Tibial nerve (tissue), 4 donors: ENCODE results near the gene RBMS3.

ENCODE experiments used
- CTCF ChIP-seq, 5 experiments: fragments of 200-600 bp in 3 of 5; fragments of 450-650 bp in 2 of 5; sonication (generic) in 3 of 5; IDR thresholded peaks; one replicate each; pipeline ENCODE4 v1.5.1; 2016 to 2019; ENCODE audit warnings: antibody characterized with exemption in 5 of 5, mild to moderate bottlenecking in 3 of 5, moderate library complexity in 2 of 5
- EP300 ChIP-seq, 2 donors: sonication (generic); formaldehyde crosslinking; IDR thresholded peaks; one replicate each; pipeline ENCODE4 v1.6.1; 2017; ENCODE audit warnings: antibody characterized with exemption in 2 of 2, mild to moderate bottlenecking in 1 of 2
- POLR2A ChIP-seq, 2 donors: fragments of 450-650 bp; IDR thresholded peaks; one replicate each; pipeline ENCODE4 v1.6.1; 2017; ENCODE audit warnings: antibody characterized with exemption in 2 of 2, mild to moderate bottlenecking in 2 of 2, moderate library complexity in 2 of 2

DNA sequence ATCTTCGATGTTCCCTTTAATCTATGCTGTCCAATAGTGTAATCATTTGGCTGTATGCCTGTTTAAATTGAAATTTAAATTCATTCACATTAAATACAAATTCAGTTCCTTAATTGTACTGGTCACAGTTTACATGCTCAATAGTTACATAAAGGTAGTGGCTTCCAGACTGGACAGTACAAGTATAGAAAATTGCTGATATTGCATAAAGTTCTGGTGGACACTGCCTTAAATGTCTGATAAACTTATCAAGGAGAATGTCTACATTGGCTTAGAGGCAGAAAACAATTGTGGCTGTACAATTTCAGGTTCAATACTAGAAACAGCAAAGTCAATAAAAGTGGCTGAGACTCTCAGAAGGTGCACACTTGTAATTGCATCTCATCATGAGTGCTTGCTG, 365.2 kb downstream of the RBMS3 start:
- TF ChIP-seq CTCF (IDR thresholded peaks at IDR 0.05), result no peak
- TF ChIP-seq POLR2A (IDR thresholded peaks at IDR 0.05), result no peak
- no peak for TF ChIP-seq EP300 (IDR thresholded peaks at IDR 0.05)
